IPS-18a (cell line): ENCODE measurements around the gene GCN1.

Experiments
- H3K27ac ChIP-seq: one replicate; pipeline ENCODE4 v1.5.1; 2013; ENCODE audit warnings: low read length
- H3K27me3 ChIP-seq: one replicate; pipeline ENCODE4 v1.6.1; 2013; ENCODE audit warnings: mild to moderate bottlenecking, low read length; ENCODE audit not compliant: control insufficient read depth, insufficient read depth
- H3K36me3 ChIP-seq: one replicate; pipeline ENCODE4 v1.6.1; 2013; ENCODE audit warnings: low read depth, low read length; ENCODE audit not compliant: control insufficient read depth
- H3K4me1 ChIP-seq: one replicate; pipeline ENCODE4 v1.6.1; 2013; ENCODE audit warnings: low read depth, low read length; ENCODE audit not compliant: control insufficient read depth
- H3K4me3 ChIP-seq: one replicate; pipeline ENCODE4 v1.5.1; 2013; ENCODE audit warnings: low read length
- H3K9ac ChIP-seq: one replicate; pipeline ENCODE4 v1.6.1; 2013; ENCODE audit warnings: mild to moderate bottlenecking, low read length, moderate library complexity
- H3K9me3 ChIP-seq: one replicate; pipeline ENCODE4 v1.6.1; 2013; ENCODE audit warnings: low read depth, low read length; ENCODE audit not compliant: control insufficient read depth

Gene GCN1

DNA sequence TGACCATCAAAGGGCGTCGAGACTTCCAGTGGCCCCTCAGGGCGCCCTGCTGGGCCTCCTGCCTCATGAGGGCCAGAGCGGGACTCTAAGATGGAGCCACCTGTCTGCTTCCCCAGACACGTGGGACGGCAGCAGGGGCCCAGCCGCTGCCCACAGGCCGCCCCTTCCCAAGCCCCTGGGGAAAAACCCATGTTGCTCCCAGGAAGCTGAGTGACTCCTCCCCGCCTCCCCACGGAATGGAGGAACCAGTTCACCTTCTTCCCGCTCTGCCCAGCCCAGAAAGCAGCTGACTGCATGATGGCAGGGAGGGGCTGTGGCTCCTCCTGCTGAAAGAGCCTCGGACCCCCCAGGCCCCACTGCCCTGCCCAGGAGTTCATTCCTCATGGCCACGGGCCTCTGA, 92.9 kb downstream of the GCN1 start:
- Histone ChIP-seq H3K9ac (no peak overlapping the region), H3K27ac (no peak overlapping the region), H3K9me3 (no peaks in the 10 kb centered on the region), H3K27me3 (no peaks in the 10 kb centered on the region), H3K36me3 (peaks cover 20% of the 10 kb centered on the region), H3K4me1 (peaks cover 11% of the 10 kb centered on the region), H3K4me3 (no peak overlapping the region)

DNA sequence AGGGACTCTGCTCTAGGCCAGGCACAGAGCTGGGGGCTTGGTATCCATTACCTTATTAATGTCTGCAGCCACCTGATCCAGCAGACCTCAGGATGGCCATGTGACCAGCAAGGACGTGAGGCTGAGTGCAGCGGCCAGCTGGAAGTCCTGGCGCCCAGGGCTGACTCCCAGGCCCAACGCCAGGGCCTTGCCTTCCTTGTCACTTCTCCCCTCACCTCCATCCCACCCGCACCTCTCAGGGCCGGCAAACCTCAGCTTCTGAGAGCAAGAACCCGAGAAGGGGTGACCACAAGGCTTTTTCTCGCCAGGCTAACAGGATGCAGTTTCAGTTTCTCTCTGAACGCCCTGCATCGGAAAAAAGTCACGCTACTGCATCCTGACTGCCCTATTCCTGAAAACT, 93.3 kb downstream of the GCN1 start:
- Histone ChIP-seq H3K4me1 (peaks cover 10% of the 10 kb centered on the region), H3K9ac (no peak overlapping the region), H3K27me3 (no peaks in the 10 kb centered on the region), H3K9me3 (no peaks in the 10 kb centered on the region), H3K36me3 (peaks cover 20% of the 10 kb centered on the region), H3K27ac (no peak overlapping the region), H3K4me3 (no peak overlapping the region)

DNA sequence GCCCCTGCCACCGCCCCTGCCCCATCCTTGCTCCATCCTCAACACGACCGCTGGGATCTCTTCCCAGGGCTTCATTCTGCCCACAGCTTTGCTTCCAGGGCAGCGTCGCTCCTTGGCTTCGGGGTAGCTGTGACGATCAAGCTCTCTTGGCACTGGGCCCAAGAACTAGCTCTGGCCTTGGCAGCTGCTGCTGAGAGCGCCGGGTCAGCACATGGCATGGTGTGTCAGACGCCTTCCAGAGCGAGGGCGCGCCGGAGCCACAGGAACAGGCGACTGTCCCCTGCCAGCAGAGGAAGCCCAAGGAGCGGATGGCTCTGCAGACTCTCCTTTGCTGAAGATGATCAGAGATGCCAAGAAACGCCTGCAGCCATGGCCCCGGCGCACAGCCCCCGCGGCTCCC, 93.9 kb downstream of the GCN1 start:
- Histone ChIP-seq H3K9ac (no peak overlapping the region), H3K9me3 (no peaks in the 10 kb centered on the region), H3K36me3 (peaks cover 20% of the 10 kb centered on the region), H3K4me3 (no peak overlapping the region), H3K27ac (no peak overlapping the region), H3K27me3 (no peaks in the 10 kb centered on the region), H3K4me1 (peaks cover 5% of the 10 kb centered on the region)

DNA sequence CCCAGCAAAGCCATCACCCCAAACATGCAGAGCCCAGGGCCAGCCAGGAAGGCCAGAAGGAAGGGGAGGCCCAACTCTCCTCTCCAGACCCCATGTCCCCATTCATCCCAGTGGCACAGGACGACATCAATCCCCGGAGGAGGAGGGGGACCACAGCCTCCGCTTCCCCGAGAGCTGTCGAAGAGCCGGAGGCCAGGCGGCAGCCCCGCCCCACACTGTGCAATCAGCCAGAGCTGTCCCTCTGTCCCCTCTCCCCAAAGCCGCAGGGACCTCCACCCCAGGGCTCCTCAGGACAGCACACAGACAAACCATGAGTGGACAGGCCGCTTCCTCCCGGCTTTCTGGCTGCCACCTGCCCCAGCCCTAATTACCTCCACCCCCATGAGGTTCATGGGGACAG, 94.8 kb downstream of the GCN1 start:
- Histone ChIP-seq H3K9me3 (no peaks in the 10 kb centered on the region), H3K4me1 (peaks cover 2% of the 10 kb centered on the region), H3K36me3 (peaks cover 20% of the 10 kb centered on the region), H3K9ac (no peak overlapping the region), H3K4me3 (no peak overlapping the region), H3K27ac (no peak overlapping the region), H3K27me3 (no peaks in the 10 kb centered on the region)

DNA sequence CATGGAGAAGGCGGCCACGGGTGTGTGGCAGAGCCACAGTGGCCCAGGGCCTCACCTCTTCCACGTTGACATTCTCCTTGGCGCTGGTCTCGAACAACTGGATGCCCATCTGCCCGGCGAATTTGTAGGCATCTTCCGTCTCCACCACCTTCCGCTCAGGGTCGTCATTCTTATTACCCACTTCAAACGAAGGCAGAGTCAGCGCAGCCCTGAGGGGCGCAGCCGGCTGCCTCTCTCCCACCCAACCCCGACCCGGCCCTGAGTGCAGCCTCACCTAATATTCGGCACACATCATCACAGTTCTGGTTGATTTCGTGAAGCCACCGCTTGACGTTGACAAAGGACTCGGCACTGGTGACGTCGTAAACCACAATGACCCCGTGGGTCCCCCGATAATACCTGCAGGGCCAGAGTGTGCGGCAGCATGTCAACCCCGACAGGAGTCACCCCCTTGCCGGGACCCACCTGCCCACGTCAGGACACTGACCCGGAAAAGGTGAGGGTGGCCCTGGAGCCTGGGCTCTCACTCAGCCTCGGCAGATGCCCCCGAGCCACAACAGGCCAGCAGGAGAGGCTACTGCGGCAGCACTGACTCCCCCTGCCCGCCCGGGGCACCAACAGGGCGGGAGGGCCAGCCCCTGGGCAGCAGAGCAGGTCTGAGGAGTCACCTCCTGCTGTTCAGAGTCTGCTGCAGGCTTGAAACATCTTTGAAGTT, 95.6 kb downstream of the GCN1 start:
- no peaks in the 10 kb centered on the region for H3K27me3 ChIP-seq
- H3K27ac ChIP-seq, result no peak overlapping the region
- peaks cover 7% of the 10 kb centered on the region for H3K4me1 ChIP-seq
- no peak overlapping the region for H3K9ac ChIP-seq
- peaks cover 19% of the 10 kb centered on the region for H3K36me3 ChIP-seq
- H3K4me3 ChIP-seq, result no peak overlapping the region
- no peaks in the 10 kb centered on the region for H3K9me3 ChIP-seq

DNA sequence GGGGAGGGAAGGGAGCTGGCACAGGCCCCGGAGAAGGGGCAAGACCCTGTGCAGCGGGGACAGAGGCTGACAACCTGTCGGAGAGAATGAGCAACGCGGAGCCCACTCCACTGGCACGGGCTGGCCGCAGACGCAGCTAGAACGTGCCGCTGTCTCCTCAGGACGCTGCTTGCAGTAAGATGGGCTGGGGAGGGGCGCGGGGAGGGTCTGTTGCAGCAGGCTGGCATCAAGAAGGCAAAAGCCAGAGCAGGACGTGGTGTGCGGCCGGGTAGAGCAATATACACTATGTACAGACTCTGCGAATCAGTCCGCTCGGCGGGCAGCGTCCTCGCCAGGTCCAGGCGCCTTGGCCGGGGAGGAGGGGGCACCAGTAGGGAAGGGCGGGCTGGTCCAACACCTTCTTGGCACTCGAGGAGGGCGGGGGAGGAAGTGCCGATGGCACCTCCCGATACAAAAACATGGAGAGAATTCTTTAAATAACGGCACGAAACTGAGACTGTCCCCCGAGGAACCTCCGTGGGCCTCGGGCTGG, 97.8 kb downstream of the GCN1 start:
- peaks cover 21% of the 10 kb centered on the region for H3K4me1 ChIP-seq
- H3K9me3 ChIP-seq, result no peaks in the 10 kb centered on the region
- H3K36me3 ChIP-seq, result peaks cover 11% of the 10 kb centered on the region

DNA sequence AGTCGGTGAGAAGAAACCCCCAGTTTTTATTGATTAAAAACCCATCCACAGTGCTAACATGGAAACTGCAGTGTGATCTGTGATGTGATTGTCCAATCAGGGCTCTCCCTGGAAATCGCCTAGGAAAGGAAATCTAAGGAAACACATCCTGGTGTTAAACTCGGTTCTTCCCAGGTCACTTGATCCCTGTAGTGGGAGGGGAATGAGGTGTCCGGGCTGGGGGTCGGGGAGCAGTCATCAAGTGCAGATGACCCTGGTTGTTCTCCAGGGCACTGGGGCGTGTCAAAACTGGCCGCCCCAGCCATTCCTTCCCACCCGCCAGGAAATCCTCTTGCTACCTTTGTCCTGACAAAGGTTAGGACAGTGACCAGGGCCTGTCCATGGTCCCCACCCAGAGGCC, 98.8 kb downstream of the GCN1 start:
- H3K27ac ChIP-seq, result no peak overlapping the region
- no peak overlapping the region for H3K9ac ChIP-seq
- H3K4me1 ChIP-seq, result peaks cover 21% of the 10 kb centered on the region
- H3K4me3 ChIP-seq, result no peak overlapping the region
- no peaks in the 10 kb centered on the region for H3K27me3 ChIP-seq
- no peaks in the 10 kb centered on the region for H3K9me3 ChIP-seq
- peaks cover 11% of the 10 kb centered on the region for H3K36me3 ChIP-seq

More for the DNA sequence above, 97.8 kb downstream of the GCN1 start:
- no peak overlapping the region for H3K4me3 ChIP-seq
- H3K27ac ChIP-seq, result no peak overlapping the region
- no peaks in the 10 kb centered on the region for H3K27me3 ChIP-seq
- no peak overlapping the region for H3K9ac ChIP-seq

DNA sequence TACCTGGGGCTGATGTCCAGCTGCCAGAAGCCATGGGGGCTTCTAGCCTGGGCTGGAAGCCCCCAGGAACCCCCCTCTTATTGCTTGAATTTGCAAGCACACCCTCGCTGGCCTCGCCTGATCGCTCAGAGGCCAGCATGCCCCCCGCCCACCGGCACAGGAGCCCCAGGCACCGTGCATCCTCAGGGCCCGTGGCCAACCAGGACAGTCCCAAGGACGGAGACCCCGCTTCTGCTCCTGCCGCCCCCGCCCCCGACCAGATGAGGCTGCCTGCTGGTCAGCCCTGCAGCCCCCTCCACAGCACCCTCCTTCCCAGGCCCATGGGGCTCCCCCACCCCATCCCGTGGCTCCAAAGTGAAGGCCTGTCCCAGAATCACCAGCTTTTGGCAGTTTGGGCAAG, 99.2 kb downstream of the GCN1 start:
- Histone ChIP-seq H3K27ac (no peak overlapping the region), H3K27me3 (no peaks in the 10 kb centered on the region), H3K9ac (no peak overlapping the region), H3K36me3 (peaks cover 11% of the 10 kb centered on the region), H3K4me3 (no peak overlapping the region), H3K9me3 (no peaks in the 10 kb centered on the region), H3K4me1 (peaks cover 21% of the 10 kb centered on the region)

DNA sequence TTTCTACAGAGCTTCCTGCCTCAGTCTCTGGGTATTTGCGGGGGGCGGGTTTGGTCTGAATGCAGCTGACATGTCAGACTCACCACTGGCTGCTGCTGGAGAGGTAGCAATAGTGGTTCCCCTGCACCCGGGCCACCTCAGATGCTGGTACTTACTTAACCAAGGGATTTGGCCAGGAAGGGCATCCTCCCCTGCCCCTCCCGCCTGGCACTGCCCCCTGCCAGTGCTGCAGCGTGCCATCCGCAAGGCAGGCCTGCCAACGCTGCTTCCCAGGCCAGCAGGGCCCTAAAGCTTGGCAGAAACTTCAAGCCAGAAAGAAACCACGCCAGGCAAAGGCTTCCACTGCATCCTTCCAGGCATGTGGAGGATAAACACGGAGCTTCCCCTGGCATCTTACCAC, 100.0 kb downstream of the GCN1 start:
- Histone ChIP-seq H3K9me3 (no peaks in the 10 kb centered on the region), H3K36me3 (peaks cover 11% of the 10 kb centered on the region), H3K9ac (no peak overlapping the region), H3K27ac (no peak overlapping the region), H3K4me3 (no peak overlapping the region), H3K4me1 (peaks cover 21% of the 10 kb centered on the region), H3K27me3 (no peaks in the 10 kb centered on the region)

DNA sequence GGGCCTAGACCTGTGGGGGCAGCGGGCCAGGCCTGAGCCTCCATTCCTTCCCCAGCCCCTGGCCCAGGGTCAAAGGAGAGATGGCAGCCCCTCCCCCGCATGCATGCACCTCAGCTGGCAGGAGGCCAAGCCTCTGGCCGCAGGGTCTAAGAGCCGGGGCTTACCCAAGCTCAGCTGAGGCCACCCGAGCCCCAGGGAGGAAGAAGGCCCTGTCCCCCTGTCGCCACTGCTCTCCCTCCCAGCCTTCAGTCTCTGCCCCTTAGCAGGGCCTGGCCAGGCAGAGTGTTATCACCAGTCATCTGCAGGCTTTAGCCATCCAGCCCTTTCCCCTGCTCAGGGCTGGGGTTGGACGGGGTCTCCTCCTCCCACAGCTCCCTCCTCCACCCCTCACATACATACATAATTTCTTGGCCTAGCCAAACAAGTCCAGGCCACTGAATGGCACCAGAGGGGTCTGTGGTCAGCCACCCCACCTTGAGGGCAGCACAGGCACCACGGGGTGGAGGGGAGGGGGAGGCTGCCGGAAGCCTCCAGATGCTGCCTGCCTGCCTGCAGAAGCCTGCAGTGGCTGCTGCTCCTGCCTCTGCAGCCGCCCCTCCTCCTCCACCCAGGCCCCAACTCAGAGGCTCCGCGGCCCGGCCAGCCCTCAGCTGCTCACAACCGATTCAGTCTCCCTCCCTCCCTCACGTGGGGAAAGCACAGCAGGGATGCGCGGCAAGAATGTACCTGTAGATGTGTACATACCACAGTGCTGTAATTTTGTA, 100.7 kb downstream of the GCN1 start:
- no peaks in the 10 kb centered on the region for H3K9me3 ChIP-seq
- H3K27me3 ChIP-seq, result no peaks in the 10 kb centered on the region
- peak overlapping the region; percentile 0 for H3K9ac ChIP-seq
- H3K36me3 ChIP-seq, result peaks cover 11% of the 10 kb centered on the region
- H3K4me1 ChIP-seq, result peaks cover 21% of the 10 kb centered on the region
- peak overlapping the region; percentile 83 for H3K27ac ChIP-seq
- no peak overlapping the region for H3K4me3 ChIP-seq

DNA sequence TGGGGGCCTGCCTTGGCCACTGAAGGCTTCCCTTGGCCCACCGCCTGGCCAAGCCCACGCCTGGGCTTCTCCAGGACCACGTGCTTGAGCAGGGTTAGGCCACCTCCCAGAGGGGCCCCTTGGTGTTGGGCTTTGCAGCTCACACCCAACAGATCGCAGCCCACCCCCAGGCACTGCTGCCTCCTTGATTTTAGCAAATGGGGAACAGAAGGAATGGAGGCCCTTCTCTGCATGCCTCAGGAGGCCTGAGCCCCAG, 101.3 kb downstream of the GCN1 start:
- H3K27me3 ChIP-seq, result no peaks in the 10 kb centered on the region
- peaks cover 5% of the 10 kb centered on the region for H3K36me3 ChIP-seq
- H3K4me3 ChIP-seq, result no peak overlapping the region
- peak overlapping the region; percentile 0 for H3K9ac ChIP-seq
- no peaks in the 10 kb centered on the region for H3K9me3 ChIP-seq
- H3K4me1 ChIP-seq, result peaks cover 21% of the 10 kb centered on the region
- H3K27ac ChIP-seq, result no peak overlapping the region
